ENCODE results near the gene LSP1.
"Not testable (repeated sequence)": the region's sequence is repeated elsewhere in the genome, so short reads cannot be mapped to it uniquely, and the experiment has no call there.

The LSP1 gene

DNA sequence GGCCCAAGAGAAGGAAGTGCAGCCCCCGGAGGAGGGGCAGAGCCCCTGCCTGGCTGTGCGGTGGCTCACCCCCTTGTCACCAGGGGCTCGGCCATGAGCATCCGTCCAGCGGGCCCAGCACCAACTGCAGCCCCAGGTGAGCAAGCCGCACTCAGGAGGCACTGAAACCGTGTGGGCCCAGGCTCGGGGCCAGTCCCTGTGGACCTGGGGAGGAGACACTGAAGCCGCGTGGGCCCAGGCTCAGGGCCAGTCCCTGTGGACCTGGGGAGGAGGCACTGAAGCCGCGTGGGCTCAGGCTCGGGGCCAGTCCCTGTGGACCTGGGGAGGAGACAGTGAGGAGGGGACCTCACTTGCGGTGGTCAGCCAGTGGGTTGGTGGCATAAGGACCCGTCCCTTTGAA is 13.9 kb downstream of the LSP1 start:
- no peak for DNase-seq

DNA sequence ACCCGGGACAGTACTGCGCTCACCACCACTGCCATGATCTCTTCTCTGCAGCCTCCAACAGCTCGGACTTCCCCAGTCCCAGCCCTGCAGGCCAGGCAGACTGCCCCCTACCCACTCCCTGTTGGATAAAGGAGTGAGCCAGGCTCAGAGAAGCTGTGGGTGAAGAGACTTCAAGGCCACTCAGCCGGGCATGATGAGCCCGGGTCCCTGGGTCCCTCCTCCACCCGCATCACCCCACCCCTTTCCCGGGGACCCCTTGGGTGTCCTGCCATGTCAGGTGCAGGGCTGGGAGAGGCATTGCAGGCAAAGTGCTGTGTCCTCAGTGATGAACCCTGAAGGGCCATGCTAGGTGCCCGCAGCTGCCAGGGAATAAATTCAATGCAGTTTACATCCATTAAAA is 14.5 kb downstream of the LSP1 start:
- no peak for DNase-seq

DNA sequence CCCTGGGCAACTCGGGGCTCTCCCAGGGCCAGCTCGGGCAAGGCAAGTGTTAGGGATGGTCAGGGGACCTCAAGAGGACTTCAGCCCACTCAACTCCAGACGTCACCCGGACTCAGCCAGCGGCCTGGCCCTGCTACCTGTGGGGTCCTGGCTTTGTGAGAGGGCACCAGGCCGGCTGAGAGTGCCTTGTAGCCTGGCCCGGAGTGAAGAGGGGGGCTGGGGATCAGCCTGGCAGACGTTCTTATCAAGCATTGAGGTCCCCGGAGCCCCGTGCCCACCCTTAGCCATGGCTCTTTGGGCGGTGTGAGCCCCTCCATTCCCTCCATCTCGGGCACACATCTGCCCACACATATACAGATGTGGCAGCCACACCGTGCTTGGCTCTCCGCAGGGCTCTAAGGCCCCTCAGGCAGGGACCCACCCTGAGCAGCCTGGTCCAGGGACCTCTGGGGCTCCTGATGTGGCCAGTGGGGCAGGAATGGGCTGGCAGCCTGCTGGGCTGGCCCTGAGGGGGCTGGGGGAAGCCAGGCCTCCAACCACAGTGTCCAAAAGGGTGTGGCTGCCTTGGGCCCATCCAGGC is 15.3 kb downstream of the LSP1 start:
- no peak for DNase-seq

DNA sequence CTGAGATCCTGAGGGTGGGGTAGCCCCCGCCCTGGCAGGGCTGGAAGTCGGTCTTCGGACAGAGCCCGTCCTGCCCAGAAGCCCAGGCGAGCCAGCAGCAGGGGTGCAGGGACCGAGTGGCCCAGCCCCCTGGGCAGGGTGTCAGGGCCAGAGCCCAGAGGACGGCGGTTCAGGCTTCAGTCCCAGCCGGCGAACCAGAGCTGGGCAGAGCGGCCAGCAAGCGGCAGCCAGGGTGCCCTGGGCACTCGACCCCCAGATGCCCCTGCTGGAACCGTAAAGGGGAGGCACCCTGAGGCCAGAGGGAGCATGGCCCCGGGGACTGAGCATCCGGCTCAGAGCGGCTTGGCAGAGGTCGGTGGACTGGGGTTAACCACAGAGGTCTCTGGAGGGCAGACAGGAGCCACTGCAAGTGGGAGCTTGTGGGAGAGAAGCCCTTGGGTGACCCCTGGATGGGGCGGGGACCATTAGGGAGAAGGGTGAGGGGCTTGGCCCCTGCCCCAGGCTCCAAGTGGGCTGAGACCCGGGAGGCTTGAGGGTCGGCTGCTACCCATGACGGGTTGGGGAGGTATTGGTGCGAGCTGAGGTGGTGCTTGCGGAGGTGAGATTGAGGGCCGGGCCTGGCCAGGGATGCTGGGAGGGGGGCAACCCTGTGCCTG is 15.9 kb downstream of the LSP1 start:
- DNase-seq, result no peak

DNA sequence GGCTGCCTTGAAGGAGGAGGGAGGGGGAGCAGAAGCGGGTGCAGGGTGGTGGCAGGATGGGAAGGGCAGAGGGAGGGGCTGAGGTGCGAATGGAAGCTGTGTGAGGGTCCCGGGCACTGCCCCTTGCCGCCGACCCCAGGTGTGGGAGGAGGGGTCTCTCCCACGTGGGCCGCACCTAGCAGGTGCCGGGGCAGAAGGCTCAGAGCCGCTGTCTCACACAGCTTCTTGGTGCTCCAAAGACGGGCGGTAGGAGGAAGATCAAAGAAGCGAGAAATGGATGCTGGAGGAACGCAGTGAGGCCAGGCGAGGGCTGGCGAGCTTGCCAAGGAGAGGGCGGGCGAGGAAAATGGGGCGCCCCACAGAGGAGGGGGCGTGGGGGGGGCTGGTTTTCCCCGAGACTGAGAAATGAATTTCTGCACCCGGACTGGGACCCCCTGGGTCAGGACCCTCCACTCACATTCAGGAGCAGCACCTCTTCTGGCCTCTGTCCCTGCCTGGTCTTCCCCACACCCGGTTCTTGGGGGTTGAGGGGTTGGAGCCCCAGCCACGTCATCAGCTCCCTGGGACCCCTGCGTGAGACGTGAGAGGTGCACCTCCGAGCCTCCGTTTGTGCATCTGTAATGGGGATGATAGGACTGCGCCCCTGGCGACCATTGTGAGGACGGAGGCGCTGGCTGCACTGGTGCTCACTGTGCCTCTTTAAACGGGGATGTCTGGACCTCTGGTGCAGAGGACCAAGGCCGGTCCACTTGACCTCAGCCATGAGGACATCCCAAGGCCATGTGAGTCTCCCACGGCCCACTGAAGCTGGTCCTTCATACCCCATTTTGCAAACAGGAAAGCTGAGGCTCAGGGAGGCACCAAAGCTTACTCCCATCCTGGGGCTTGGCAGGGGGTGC is 16.8 kb downstream of the LSP1 start:
- no peak for DNase-seq

DNA sequence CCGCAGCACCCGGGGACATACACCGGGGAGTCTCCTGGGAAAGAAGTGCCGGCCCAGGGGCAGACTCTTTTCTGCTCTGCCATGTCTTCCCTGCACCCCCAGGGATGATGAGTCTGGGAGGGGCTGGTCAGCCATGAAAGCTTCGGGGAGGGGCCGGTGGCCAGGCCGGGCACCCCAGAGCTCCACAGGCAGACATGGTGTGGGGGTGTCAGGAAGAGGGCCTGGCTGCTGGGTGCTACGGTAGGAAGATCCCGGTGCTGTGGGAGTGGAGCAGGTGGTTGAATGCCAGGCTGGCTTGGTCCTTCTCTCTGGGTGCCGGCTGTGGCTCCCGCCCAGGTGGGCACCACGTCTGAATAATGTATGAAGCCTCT is 17.4 kb downstream of the LSP1 start:
- no peak for DNase-seq

DNA sequence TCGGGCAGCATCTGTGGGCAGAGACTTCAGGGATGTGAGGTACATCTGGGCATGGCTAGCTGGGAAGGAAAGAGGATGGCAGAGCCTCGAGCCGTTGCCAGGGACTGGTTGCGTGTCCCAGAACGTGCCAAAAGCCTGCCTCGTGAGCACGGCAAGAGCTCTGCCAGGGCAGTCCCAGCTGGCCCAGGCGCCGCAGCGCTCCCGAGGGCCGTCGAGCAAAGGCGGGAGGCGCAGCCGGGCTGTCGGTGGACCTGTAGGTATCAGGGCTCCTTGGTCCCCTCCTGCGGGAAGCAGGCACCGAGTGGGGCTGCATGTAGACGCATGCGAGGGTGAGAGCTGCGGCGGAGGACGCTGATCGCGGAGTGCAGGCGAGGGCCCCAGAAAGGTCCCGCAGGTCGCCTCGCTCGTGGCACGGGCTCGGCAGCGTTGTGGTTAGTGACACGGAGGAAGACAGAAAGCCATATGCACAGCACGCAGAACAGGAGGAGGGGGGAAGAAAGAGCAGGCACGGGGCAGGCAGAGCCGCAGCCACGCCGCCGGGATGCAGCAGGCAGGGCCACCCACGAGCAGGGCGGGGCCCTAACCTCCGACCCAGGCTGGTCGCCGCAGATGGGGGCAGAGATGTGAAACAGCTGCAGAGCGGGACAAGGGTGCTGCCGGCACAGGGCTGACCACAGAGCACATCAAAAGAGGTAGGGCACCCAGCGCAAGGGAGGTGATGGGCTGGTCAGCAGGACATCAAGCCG is 18.0 kb downstream of the LSP1 start:
- no peak for DNase-seq

DNA sequence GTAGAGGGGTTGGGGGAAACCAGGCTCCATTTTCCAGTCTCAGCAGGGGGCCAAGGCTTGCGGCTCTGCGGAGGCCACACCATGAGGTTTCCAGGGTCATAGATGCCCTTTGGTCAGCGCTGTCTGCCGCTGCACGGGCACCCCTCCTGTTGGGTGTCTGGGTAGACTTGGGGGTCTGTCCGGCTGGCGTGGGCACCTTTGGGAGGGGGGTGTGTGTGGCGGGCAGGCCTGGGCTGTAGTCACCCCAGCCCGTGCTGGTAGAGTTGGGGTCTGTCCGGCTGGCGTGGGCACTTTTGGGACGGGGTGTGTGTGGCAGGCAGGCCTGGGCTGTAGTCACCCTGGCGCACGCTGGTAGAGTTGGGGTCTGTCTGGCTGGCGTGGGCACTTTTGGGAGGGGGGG is 18.6 kb downstream of the LSP1 start:
- DNase-seq, result no peak

DNA sequence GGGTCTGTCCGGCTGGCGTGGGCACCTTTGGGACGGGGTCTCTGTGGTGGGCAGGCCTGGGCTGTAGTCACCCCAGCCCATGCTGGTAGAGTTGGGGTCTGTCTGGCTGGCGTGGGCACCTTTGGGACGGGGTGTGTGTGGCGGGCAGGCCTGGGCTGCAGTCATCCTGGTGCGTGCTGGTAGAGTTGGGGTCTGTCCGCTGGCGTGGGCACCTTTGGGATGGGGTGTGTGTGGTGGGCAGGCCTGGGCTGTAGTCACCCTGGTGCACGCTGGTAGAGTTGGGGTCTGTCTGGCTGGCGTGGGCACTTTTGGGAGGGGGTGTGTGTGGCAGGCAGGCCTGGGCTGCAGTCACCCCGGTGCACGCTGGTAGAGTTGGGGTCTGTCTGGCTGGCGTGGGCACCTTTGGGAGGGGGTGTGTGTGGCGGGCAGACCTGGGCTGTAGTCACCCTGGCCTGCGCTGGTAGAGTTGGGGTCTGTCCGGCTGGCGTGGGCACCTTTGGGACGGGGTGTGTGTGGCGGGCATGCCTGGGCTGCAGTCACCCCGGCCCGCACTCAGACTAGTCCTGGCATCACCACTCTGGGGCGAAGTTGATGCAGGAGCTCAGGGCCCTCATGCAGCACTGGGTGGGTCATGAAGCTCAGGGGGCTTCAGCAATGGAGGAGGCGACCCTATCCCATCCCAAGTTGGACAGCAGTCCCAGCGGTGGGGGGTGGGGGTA is 19.5 kb downstream of the LSP1 start:
- no peak for DNase-seq

DNA sequence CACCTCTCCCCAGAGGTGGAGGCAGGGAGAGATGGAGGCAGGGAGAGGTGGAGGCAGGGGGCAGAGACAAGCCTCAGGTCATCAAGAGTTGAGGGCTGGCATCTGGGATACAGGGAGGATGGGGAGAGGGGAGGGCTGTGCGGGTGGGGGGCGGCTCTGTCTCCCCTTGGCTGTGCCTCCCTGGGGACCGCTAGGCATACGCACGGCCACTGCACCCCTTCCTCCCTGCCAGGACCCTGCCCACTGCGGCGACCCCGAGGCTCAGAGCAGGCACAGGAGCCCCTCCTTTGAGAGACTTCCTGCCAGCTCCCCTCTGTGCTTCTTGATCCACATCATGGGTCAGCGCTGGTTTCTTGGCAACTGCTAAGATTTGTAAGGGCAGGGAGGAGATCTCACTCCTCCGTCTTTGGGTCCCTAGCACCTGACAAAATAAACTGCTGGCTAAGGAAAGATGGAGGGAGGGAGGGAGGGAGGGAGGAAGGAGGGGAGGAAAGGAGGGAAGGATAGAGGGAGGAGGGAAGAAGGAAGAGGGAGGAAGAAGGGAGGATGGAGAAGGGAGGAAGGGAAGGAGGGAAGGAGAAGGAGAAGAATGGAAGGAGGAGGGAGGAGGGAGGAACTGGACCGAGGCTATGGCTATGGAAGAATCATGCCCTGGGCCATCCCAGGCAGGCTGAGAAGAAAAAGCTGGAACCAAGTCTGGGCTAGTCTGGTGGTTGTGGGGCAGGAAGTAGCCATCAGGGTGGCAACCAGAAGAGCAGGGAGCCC is 20.3 kb downstream of the LSP1 start:
- DNase-seq, result no peak

DNA sequence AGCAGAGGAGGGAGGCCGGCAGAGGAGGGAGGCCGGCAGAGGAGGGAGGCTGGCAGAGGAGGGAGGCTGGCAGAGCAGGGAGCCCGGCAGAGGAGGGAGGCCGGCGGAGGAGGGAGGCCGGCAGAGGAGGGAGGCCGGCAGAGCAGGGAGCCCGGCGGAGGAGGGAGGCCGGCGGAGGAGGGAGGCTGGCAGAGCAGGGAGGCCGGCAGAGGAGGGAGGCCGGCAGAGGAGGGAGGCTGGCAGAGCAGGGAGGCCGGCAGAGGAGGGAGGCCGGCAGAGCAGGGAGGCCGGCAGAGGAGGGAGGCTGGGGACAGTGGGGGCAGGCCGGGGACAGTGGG is 20.9 kb downstream of the LSP1 start:
- not testable (repeated sequence) for DNase-seq

DNA sequence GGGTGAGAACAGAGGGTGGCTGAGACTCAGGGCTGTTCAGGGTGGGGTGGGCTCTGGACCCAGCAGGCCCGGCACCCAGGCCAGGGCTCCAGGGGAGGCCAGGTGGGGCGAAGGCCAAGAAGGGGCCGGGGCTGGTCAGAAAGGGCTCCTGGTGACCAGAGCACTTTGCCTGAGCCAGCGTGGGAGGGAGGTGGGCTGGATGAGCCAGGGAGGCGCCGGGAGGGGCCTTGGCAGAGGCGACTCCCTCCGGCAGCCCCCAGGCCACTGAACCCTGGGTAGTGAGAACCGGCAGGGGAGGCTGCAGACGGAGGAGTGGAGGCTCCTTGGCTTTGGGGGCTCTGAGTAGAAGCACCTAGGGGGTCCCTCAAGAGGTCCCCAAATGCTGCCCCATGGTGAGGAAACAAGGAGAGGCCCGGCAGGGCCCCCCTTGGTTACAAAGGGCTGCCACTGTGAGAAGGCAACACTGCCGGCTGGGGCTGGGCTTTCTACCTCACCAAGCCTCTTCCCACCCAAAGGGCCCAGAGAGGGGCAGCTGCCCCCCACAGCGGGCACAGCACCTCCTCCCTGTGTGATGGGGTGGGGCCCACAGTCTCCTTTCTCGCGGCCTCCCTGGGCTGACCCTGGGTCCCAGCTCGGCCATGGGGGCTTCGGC is 21.7 kb downstream of the LSP1 start:
- DNase-seq, result not testable (repeated sequence)

DNA sequence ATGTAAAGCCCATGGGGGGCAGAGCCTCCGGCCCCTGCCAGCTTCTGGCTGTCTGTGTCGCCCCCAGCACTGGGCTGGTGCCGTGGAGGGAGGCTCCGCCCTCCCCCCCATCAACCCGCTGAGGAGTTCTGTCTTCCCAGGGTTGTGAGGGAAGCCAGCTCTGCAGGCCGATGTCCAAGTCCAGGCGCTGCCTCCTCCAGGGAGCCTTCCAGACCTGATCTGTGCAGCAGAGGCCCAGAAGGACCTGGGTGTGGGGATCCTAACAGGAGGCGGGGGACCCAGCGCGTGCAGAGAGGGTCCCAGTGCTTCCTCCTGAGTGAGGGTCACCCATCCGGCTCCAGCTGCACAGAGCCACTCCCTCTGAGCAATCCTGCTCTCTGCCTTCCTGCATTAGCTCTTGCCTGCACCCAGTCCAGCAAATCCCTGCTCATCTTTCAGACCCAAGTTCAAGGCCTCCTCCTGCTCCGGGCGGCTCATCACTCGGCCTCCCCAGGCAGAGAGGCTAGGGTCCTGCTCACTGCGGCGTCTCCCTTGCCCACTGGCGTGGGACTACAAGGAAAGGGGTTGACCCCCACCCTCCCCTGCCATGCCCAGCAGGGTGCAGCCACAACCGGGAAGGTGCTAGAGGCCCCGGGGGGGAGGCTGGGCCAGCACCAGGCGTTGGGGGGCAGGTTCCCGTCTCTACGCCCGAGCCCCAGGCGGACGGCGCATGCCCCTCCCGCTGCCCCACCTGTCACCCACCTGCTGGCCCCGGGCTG is 22.4 kb downstream of the LSP1 start:
- DNase-seq, result no peak

DNA sequence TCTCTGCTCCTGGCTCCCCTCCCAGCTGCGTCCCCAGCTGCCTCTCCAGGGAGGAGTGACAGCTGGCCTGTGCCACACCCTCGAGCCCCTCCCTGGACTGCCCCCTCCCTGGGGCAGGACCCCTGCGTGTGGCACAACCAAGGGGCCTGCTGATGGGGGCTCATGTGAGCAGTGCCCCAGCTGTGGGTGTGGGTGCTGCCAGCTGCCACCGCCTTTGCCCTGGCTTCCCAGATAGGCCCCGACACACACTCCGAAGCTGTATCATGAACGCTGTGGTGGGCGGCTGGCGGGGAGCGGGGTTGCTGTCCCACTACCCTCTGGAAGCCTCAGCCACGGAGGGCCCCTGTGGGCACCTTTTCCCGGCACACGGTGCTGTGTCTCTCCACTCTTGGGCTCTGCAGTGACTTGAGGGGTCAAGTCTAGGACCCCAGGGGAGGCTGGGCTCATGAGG is 23.0 kb downstream of the LSP1 start:
- DNase-seq, result not testable (repeated sequence)

DNA sequence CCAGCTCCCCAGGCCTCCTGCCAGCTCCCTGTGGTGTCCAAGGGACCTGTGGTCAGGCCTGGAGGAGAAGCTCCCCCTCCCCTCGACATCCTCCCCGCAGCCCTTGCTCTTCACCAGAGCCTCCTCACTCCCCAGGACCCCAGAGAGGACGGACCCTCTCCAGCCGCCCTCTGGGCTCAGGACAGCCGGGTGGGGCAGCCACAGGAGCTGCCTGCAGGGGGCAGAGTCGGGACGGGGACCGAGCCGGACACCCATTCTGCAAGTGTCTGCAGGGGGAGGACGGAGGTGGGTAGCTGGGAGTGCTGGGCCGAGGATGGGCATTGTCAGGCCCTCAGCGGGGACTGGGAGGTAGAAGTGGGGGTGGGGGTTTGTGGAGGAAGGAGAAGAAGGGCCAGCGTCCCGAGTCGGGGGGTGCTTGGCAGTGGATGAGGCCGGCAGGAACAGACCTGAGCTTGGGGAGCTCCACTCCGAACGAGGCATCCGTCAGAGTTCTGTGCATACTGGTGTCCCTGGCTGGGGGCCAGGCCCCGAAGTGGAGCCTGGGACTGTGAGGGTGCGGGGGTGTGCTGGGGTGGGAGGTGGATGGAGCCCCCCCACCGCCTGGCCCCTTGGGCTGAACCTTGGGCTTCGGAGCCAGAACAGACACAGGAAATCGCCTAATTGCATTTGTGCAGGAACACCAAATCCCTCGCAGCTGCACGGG is 23.6 kb downstream of the LSP1 start:
- no peak for DNase-seq

DNA sequence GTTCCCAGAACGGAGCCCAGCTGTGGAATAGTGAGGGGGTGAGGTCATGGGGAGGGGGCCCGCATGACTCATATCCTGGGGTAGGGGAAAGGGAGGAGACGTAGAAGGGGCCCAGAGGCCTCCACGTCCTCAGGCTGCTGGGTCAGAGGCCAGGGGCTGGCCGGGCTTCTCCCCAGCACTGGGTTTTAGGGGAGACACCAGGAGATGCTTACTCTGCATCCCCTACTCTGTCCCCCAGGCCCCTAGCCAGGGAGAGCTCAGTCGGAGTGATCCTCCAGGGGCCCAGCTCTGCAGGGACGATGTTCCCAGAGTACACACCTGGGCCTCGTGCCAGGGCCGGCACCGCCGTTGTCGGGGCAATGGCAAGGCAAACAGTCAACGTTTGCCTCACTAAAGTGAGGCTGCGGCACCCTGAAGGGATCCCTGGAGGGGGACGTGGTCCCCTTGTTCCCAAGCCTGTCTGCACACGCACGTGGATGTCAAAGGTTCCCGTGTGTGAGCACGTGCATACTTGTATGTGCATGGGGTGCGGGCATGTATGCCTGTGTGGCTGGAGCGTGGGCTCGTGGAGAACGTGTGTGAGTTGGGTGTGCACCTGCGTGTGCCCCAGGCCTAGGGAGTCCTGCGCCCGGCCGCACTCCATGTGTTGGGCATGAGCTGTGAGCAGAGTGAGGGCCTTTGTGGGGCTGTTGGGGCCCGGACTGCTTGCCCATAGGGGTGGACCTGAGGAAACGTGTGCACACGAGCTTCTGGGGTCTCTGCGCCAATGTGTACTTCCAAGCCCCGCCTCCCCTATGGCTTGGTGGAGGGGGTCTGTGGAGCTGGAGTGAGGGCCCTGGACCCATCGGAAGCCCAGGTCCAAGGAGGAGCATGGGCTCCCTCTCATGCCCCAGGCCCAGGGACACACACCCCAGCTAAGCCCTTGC is 24.6 kb downstream of the LSP1 start:
- DNase-seq, result no peak

DNA sequence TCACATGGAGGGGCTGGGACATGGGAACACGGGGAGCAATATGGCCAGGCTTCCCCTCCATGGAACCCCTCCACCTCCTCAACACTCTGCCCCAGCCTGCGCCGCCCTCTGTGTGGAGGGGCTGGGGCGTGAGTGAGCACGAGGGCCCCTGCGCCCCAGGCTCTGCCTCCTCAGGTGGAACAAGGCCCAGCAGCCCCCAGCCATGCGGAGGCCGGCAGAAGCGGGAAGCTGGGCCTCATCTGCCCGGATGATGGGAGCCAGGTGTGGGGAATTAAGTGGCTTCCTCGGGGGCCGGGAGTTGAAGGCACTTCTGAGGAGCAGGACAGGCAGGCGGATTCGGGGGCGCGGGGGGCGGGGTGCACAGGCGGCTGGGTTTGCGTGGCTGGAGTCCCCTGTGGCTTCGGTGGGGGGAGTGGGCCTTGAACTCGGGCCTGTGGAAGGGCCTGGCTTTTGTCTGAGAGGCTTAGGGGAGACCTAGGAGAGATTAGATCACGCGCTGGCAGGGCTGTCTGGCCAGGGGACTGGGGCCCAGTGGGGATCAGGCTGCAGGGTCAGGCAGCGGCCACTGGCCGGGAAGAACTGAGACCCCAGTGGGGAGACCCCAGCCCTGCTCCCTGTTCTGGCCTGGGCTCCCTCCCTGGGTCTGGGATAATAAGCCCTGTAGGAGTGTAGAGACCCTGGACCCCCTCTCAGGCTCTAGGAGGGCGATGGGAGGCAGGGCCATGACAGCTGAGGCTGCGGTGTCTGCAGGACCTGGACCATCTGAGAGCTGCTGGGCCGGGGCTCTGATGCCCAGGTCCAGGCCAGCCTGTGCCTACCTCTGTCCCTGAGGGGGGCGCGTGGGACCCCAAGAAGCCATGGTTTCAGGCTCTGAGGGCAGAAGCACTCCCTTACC is 25.5 kb downstream of the LSP1 start:
- DNase-seq, result no peak

All from activated CD4-positive, alpha-beta T cell treated with anti-CD3 and anti-CD28 coated beads for 1 hour (primary cell).